ENCODE results near the gene CNTNAP5. TPM values are rescaled to one million over a fixed set of nuclear protein-coding genes. Genes with fewer than 3 reads are reported as not detected.

The CNTNAP5 gene
- total and polyA plus RNA-seq, 9 of the 15 experiments (the other 6 are each of a cell fraction or from before 2014, with no cell fraction given): not detected

DNA sequence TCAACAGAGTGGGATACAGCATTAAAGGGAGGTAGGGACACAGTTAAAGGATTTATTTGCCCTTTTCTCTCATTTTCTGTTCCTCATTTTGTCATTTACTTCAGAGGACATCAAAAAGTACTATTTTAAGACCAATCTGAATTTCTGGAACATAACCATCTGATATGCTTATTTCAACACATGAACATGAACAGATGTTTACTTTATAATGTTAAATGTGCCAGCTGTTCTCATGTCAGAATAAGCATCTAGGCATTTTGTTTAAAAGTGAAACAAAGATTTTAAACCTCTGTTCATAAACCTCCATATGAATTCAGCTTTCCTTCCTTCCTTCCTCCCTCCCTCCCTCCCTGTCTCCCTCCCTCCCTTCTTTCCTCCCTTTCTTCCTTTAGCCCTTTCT, 677.7 kb downstream of the CNTNAP5 start (continued):
- TF ChIP-seq ZNF780A (CRISPR knock-in tag; IDR thresholded peaks at IDR 0.05): no peak
- TF ChIP-seq GTF3C2 (IDR thresholded peaks at IDR 0.05; ENCODE audit: borderline replicate concordance, extremely low read depth, insufficient read length): no peak

DNA sequence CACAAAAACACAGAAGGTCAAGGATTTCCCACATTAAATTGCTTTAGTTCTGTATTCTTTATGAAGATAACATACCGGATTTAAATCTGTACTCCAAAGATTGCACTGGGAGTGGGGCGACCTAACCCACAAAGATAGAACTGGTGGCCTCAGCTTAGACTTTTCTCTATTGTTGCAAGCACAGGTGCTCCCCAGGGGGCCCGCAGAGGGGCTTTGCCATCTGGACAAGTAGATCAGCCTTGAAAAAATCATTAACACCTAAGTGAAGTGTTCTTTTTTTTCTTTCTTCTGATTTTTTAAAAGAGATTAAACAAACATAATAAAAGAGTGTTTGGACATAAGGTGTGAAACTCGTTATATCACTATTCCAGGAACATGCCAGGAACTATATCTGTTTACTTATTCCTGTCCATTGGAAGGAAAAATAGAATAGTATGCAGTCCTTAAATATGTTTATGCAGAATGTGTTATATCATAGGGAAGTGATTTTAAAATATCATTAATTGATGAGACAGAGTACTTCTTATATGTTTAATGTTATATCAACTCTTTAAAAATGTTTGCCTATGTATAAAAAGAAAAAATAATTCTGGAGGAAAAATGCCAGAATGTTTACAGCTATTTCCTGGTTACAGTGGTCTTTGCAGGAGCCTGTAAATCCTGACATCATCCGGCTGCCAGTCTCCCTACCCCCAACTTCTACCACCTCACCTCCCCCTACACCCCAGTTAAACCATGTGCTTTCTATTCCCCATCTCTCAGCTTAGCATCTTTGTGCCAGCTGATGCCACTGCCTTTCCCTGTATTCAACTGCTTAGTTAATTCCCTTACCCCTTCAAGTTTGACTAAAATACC, 679.2 kb downstream of the CNTNAP5 start:
- Histone ChIP-seq H3K27me3 (ENCODE audit: control insufficient read depth in 2 of 2, insufficient read depth in 2 of 2, low read length in 2 of 2) (no peaks in the 10 kb centered on the region), H3K79me2 (ENCODE audit: control insufficient read depth, insufficient read depth, low read length) (no peaks in the 10 kb centered on the region), H3K9me1 (ENCODE audit: control insufficient read depth, insufficient read depth, low read length) (no peaks in the 10 kb centered on the region), H3K4me3 (no peak overlapping the region), H4K20me1 (replicated peaks; ENCODE audit: control insufficient read depth, insufficient read depth, low read length) (no peaks in the 10 kb centered on the region), H3K36me3 (ENCODE audit: control insufficient read depth, insufficient read depth, low read length) (no peaks in the 10 kb centered on the region), H3K27ac (ENCODE audit: extremely low read depth, low read depth, low read length) (no peak overlapping the region), H3K4me2 (ENCODE audit: insufficient read depth, low read length) (no peak overlapping the region), H3K4me1 (replicated peaks in 1 of 2; ENCODE audit: control insufficient read depth in 2 of 2, insufficient read depth in 2 of 2, low read length in 2 of 2) (no peaks in the 10 kb centered on the region), H2AFZ (ENCODE audit: low read depth, low read length) (no peak overlapping the region), H3K9me3 (replicated peaks; ENCODE audit: control insufficient read depth, insufficient read depth, low read depth, low read length) (no peaks in the 10 kb centered on the region), H3K9ac (ENCODE audit: insufficient read depth in 1 of 2, low read depth in 2 of 2, low read length in 2 of 2) (no peak overlapping the region)
- in situ Hi-C loops (cut with MboI) (no loop called here), intact Hi-C loops (cut with micrococcal nuclease) (no loop called here)
- TF ChIP-seq, protein P1, sequence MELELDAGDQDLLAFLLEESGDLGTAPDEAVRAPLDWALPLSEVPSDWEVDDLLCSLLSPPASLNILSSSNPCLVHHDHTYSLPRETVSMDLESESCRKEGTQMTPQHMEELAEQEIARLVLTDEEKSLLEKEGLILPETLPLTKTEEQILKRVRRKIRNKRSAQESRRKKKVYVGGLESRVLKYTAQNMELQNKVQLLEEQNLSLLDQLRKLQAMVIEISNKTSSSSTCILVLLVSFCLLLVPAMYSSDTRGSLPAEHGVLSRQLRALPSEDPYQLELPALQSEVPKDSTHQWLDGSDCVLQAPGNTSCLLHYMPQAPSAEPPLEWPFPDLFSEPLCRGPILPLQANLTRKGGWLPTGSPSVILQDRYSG (tag; conservative IDR thresholded peaks at IDR 0.05; ENCODE audit: low read depth): no peak
- TF ChIP-seq CHD1 (IDR thresholded peaks at IDR 0.05; ENCODE audit: low read length) (no peak), ZNF143 (CRISPR knock-in tag; IDR thresholded peaks at IDR 0.05) (no peak)
- CTCF ChIA-PET (ENCODE audit: low intra/inter-chr PET ratio): no interaction called here
- DNase-seq (ENCODE audit: extremely low read depth in 1 of 4, low spot score in 3 of 4) (no peak), FAIRE-seq (no peak), ATAC-seq (no peak)
- POLR2A ChIA-PET: no interaction called here
- BruUV-seq (replicated peaks): no TSS peak
- WGBS (ENCODE audit: insufficient coverage, low coverage, missing lambda C conversion rate): 3% methylated on average over 5 of the region's 5 CpGs

All from K562 (cell line).